Karpas-422 (cell line): ENCODE data around the gene GID4. TPM values are rescaled to one million over a fixed set of nuclear protein-coding genes. Genes with fewer than 3 reads are reported as not detected.

Experiments used
- DNase-seq: peaks from one replicate; pipeline ENCODE4 v3.0.0-alpha.2; 2015
- H2AFZ ChIP-seq: fragments of 200-600 bp; sonication (generic); 2 replicates; pipeline ENCODE4 v1.6.1; 2014; ENCODE audit warnings: antibody characterized with exemption, low read length, mixed read lengths
- H3K27ac ChIP-seq: fragments of 200-600 bp; sonication (generic); 2 replicates; pipeline ENCODE4 v1.5.1; 2014; ENCODE audit warnings: mild to moderate bottlenecking, low read length, moderate library complexity
- H3K27me3 ChIP-seq: fragments of 200-600 bp; sonication (generic); 2 replicates; pipeline ENCODE4 v1.6.1; 2014; ENCODE audit warnings: low read length, mixed read lengths
- H3K36me3 ChIP-seq: fragments of 200-600 bp; sonication (generic); 2 replicates; pipeline ENCODE4 v1.6.1; 2014; ENCODE audit warnings: low read length, mixed read lengths; ENCODE audit not compliant: insufficient read depth
- H3K4me1 ChIP-seq: fragments of 200-600 bp; sonication (generic); 2 replicates; pipeline ENCODE4 v1.6.1; 2014; ENCODE audit warnings: mild to moderate bottlenecking, low read length, mixed read lengths
- H3K4me2 ChIP-seq: fragments of 200-600 bp; sonication (generic); 2 replicates; pipeline ENCODE4 v1.6.1; 2014; ENCODE audit warnings: low read length, low read depth, mild to moderate bottlenecking; ENCODE audit not compliant: poor library complexity, severe bottlenecking
- H3K4me3 ChIP-seq: fragments of 200-600 bp; sonication (generic); 2 replicates; pipeline ENCODE4 v1.5.1; 2014; ENCODE audit warnings: mild to moderate bottlenecking, antibody characterized with exemption, low read length, mixed read lengths
- H3K79me2 ChIP-seq: fragments of 200-600 bp; sonication (generic); 2 replicates; pipeline ENCODE4 v1.6.1; 2014; ENCODE audit warnings: mild to moderate bottlenecking, low read length, mixed read lengths
- H3K9ac ChIP-seq: fragments of 200-600 bp; sonication (generic); 2 replicates; pipeline ENCODE4 v1.6.0; 2014; ENCODE audit warnings: low read length
- H3K9me2 ChIP-seq: fragments of 200-600 bp; sonication (generic), shearing (Covaris generic); replicated peaks from 2 replicates; pipeline ENCODE4 v1.6.0; 2014; ENCODE audit warnings: mild to moderate bottlenecking, low read length, moderate library complexity; ENCODE audit not compliant: insufficient read depth
- H3K9me3 ChIP-seq: fragments of 300-700, 200-600 bp; sonication (generic); 2 replicates; pipeline ENCODE4 v1.6.1; 2014; ENCODE audit warnings: low read length, mixed read lengths
- H4K20me1 ChIP-seq: fragments of 200-600 bp; sonication (generic); 2 replicates; pipeline ENCODE4 v1.6.1; 2014; ENCODE audit warnings: mild to moderate bottlenecking, antibody characterized with exemption, low read length, low read depth; ENCODE audit not compliant: insufficient read depth
- total RNA-seq: library from RNA; depleted of rRNA; stranded (reverse); fragments of >200 nt; shearing (Covaris generic); gene quantifications from 2 replicates; pipeline ENCODE4 v1.2.3, GENCODE V29; 2014; ENCODE audit warnings: low replicate concordance

GID4 gene
- total RNA-seq, 1 experiment from 2014 or later: 8.9 TPM

- Histone ChIP-seq H4K20me1 (0 out of 2 replicates have a peak, but pooled peaks cover 3% of the 10 kb centered on the region), H3K27ac (no peak overlapping the region), H3K4me3 (no peak overlapping the region), H2AFZ (no peak overlapping the region), H3K9ac (no peak overlapping the region), H3K79me2 (no peaks in the 10 kb centered on the region), H3K9me3 (no peaks in the 10 kb centered on the region), H3K4me2 (no peak overlapping the region), H3K36me3 (peaks cover 12% of the 10 kb centered on the region), H3K27me3 (no peaks in the 10 kb centered on the region), H3K4me1 (no peaks in the 10 kb centered on the region), H3K9me2 (no peaks in the 10 kb centered on the region)
- no peak for DNase-seq
Measured at GRCh38 chr17:18101828-18102227, 62.6 kb downstream of the GID4 start.

- Histone ChIP-seq H2AFZ (no peak overlapping the region), H3K9me3 (no peaks in the 10 kb centered on the region), H3K4me3 (no peak overlapping the region), H3K27ac (no peak overlapping the region), H3K36me3 (peaks cover 12% of the 10 kb centered on the region), H3K9ac (no peak overlapping the region), H3K4me1 (no peaks in the 10 kb centered on the region), H3K9me2 (no peaks in the 10 kb centered on the region), H3K79me2 (no peaks in the 10 kb centered on the region), H3K27me3 (no peaks in the 10 kb centered on the region), H3K4me2 (no peak overlapping the region), H4K20me1 (0 out of 2 replicates have a peak, but pooled peaks cover 3% of the 10 kb centered on the region)
- peak; percentile 54 for DNase-seq
Measured at GRCh38 chr17:18102640-18103039, 63.4 kb downstream of the GID4 start.

GRCh38 chr17:18105027-18105426, 65.8 kb downstream of the GID4 start:
- no peaks in the 10 kb centered on the region for H3K4me1 ChIP-seq
- 0 out of 2 replicates have a peak, but pooled peaks cover 4% of the 10 kb centered on the region for H4K20me1 ChIP-seq
- no peak overlapping the region for H3K27ac ChIP-seq
- no peak overlapping the region for H2AFZ ChIP-seq
- no peak overlapping the region for H3K4me3 ChIP-seq
- no peaks in the 10 kb centered on the region for H3K27me3 ChIP-seq
- H3K4me2 ChIP-seq: no peak overlapping the region
- no peaks in the 10 kb centered on the region for H3K79me2 ChIP-seq
- no peak overlapping the region for H3K9ac ChIP-seq
- H3K9me3 ChIP-seq: no peaks in the 10 kb centered on the region
- peaks cover 2% of the 10 kb centered on the region; the same call in 1 of the 2 replicates for H3K36me3 ChIP-seq
- DNase-seq: no peak
- no peaks in the 10 kb centered on the region for H3K9me2 ChIP-seq

GRCh38 chr17:18105595-18105994, 66.4 kb downstream of the GID4 start:
- Histone ChIP-seq H3K27me3 (no peaks in the 10 kb centered on the region), H2AFZ (no peak overlapping the region), H3K79me2 (no peaks in the 10 kb centered on the region), H3K9me2 (no peaks in the 10 kb centered on the region), H3K4me3 (no peak overlapping the region), H3K9ac (no peak overlapping the region), H3K4me1 (no peaks in the 10 kb centered on the region), H3K36me3 (no peaks in the 10 kb centered on the region), H3K4me2 (no peak overlapping the region), H3K9me3 (no peaks in the 10 kb centered on the region), H3K27ac (no peak overlapping the region), H4K20me1 (0 out of 2 replicates have a peak, but pooled peaks cover 4% of the 10 kb centered on the region)
- DNase-seq: no peak

GRCh38 chr17:18106211-18106610, 67.0 kb downstream of the GID4 start:
- H3K27me3 ChIP-seq: no peaks in the 10 kb centered on the region
- no peaks in the 10 kb centered on the region for H3K4me1 ChIP-seq
- H3K9me2 ChIP-seq: no peaks in the 10 kb centered on the region
- H3K36me3 ChIP-seq: no peaks in the 10 kb centered on the region
- H4K20me1 ChIP-seq: 0 out of 2 replicates have a peak, but pooled peaks cover 4% of the 10 kb centered on the region
- H2AFZ ChIP-seq: no peak overlapping the region
- no peaks in the 10 kb centered on the region for H3K79me2 ChIP-seq
- DNase-seq: no peak
- H3K9ac ChIP-seq: no peak overlapping the region
- no peak overlapping the region for H3K4me2 ChIP-seq
- no peaks in the 10 kb centered on the region for H3K9me3 ChIP-seq
- H3K4me3 ChIP-seq: no peak overlapping the region
- H3K27ac ChIP-seq: no peak overlapping the region

GRCh38 chr17:18107061-18107790, 68.0 kb downstream of the GID4 start:
- Histone ChIP-seq H3K79me2 (no peaks in the 10 kb centered on the region), H4K20me1 (0 out of 2 replicates have a peak, but pooled peaks cover 4% of the 10 kb centered on the region), H3K4me2 (no peak overlapping the region), H3K4me3 (no peak overlapping the region), H3K9me2 (no peaks in the 10 kb centered on the region), H3K36me3 (no peaks in the 10 kb centered on the region), H2AFZ (no peak overlapping the region), H3K27me3 (no peaks in the 10 kb centered on the region), H3K27ac (no peak overlapping the region), H3K9me3 (no peaks in the 10 kb centered on the region), H3K4me1 (no peaks in the 10 kb centered on the region), H3K9ac (no peak overlapping the region)
- DNase-seq: no peak

GRCh38 chr17:18107971-18108370, 68.8 kb downstream of the GID4 start:
- Histone ChIP-seq H3K27me3 (no peaks in the 10 kb centered on the region), H3K36me3 (no peaks in the 10 kb centered on the region), H3K4me3 (no peak overlapping the region), H4K20me1 (0 out of 2 replicates have a peak, but pooled peaks cover 4% of the 10 kb centered on the region), H3K27ac (no peak overlapping the region), H3K4me1 (no peaks in the 10 kb centered on the region), H2AFZ (no peak overlapping the region), H3K79me2 (no peaks in the 10 kb centered on the region), H3K9ac (no peak overlapping the region), H3K9me2 (no peaks in the 10 kb centered on the region), H3K4me2 (no peak overlapping the region), H3K9me3 (no peaks in the 10 kb centered on the region)
- DNase-seq: no peak

- Histone ChIP-seq H2AFZ (no peak within 1 kb of the TSS), H3K27ac (no peak within 1 kb of the TSS), H3K36me3 (no peaks in the 10 kb centered on the region), H4K20me1 (0 out of 2 replicates have a peak, but pooled peaks cover 4% of the 10 kb centered on the region), H3K4me1 (no peaks in the 10 kb centered on the region), H3K4me2 (no peak within 1 kb of the TSS), H3K9ac (no peak within 1 kb of the TSS), H3K4me3 (no peak within 1 kb of the TSS), H3K27me3 (no peaks in the 10 kb centered on the region), H3K9me3 (no peaks in the 10 kb centered on the region), H3K9me2 (no peaks in the 10 kb centered on the region), H3K79me2 (no peaks in the 10 kb centered on the region)
- no peak for DNase-seq
Measured at GRCh38 chr17:18108401-18109312, 69.4 kb downstream of the GID4 start, which contains the start of gene MYO15A. MYO15A (plus strand) TSS chr17:18108756; CDS start chr17:18118801, 10,045 bp downstream.
